ENCODE results near the gene PLAAT2. TPM values are rescaled to one million over a fixed set of nuclear protein-coding genes. Genes with fewer than 3 reads are reported as not detected.

PLAAT2 gene
- total and polyA plus RNA-seq, 4 donors = 0.32 to 0.44 TPM; not detected in 2

DNA sequence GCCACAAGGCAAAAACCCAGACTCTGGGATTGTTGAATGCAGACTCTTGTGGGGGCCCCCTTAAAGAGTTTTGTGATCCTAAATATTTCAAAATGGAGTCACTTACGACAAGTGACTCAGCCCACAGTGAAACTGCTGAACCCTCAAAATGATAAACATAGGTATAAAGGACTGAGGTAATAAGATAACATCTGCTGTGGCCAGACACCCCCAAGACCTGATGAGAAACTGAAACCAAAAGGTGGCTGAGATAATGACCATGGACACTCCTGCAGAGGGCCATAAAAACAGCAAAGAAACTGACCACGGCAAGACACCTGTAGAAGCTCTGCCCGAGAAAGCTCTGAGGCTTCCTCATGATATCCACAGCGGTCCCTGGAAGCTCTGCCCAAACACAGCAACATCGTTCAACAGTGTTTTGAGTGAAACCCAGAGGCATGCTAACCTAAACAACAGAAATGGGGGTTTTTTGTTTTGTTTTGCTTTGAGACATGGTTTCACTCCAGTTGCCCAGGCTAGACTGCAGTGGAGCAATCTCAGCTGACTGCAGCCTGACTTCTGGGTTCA is 28.2 kb downstream of the PLAAT2 start:
- Histone ChIP-seq H3K4me1 (ENCODE audit: control insufficient read depth in 4 of 4, insufficient read depth in 4 of 4, low read length in 3 of 4) (peaks cover 9 to 25% (median 16%) of the 10 kb centered on the region in 4 donors), H3K27ac (ENCODE audit: low read depth in 1 of 2, low read length in 2 of 2) (no peak overlapping the region), H3K9me3 (ENCODE audit: control insufficient read depth in 4 of 4, low read length in 3 of 4) (no peaks in the 10 kb centered on the region), H3K27me3 (ENCODE audit: control insufficient read depth in 4 of 4, insufficient read depth in 4 of 4, low read length in 3 of 4) (no peaks in the 10 kb centered on the region), H3K4me3 (ENCODE audit: low read depth in 1 of 3, low read length in 3 of 3) (no peak overlapping the region), H3K36me3 (ENCODE audit: control insufficient read depth in 4 of 4, insufficient read depth in 3 of 4, low read depth in 1 of 4, low read length in 3 of 4) (peaks cover 0 to 2% (median 0%) of the 10 kb centered on the region in 4 donors), H3K9ac (ENCODE audit: low read depth in 1 of 2, low read length in 2 of 2) (no peak overlapping the region)
- 87% methylated on average over 5 of the region's 5 CpGs for WGBS
- DNase-seq (ENCODE audit: low spot score) = no peak
- no peak for TF ChIP-seq RXRA (IDR thresholded peaks at IDR 0.05)
- TF ChIP-seq ZBTB33 (IDR thresholded peaks at IDR 0.05) = no peak
- no peak for TF ChIP-seq FOXA1 (IDR thresholded peaks at IDR 0.05)
- no peak for TF ChIP-seq HNF4A (conservative IDR thresholded peaks at IDR 0.05)
- TF ChIP-seq EGR1 (IDR thresholded peaks at IDR 0.05; ENCODE audit: low read depth in 2 of 2) = no peak
- no peak for TF ChIP-seq TAF1 (conservative IDR thresholded peaks at IDR 0.05)

- H3K36me3 ChIP-seq (ENCODE audit: control insufficient read depth in 4 of 4, insufficient read depth in 3 of 4, low read depth in 1 of 4, low read length in 3 of 4) = no peaks in the 10 kb centered on the region
- no peak overlapping the region for H3K4me3 ChIP-seq (ENCODE audit: low read depth in 1 of 3, low read length in 3 of 3)
- no peak for DNase-seq (ENCODE audit: low spot score)
- H3K27ac ChIP-seq (ENCODE audit: low read depth in 1 of 2, low read length in 2 of 2) = no peak overlapping the region
- WGBS = 86% methylated on average over 3 of the region's 3 CpGs
- H3K9ac ChIP-seq (ENCODE audit: low read depth in 1 of 2, low read length in 2 of 2) = no peak overlapping the region
- TF ChIP-seq MAX (IDR thresholded peaks at IDR 0.05) (no peak), FOXA2 (IDR thresholded peaks at IDR 0.05) (no peak), NR2F2 (IDR thresholded peaks at IDR 0.05) (no peak), ZBTB33 (IDR thresholded peaks at IDR 0.05) (no peak), RXRA (IDR thresholded peaks at IDR 0.05) (no peak), GABPA (IDR thresholded peaks at IDR 0.05 in 1 of 2, conservative IDR thresholded peaks at IDR 0.05 in 1 of 2) (no peak), HNF4G (IDR thresholded peaks at IDR 0.05) (no peak), EGR1 (IDR thresholded peaks at IDR 0.05; ENCODE audit: low read depth in 2 of 2) (no peak)
- TF ChIP-seq, protein P1, sequence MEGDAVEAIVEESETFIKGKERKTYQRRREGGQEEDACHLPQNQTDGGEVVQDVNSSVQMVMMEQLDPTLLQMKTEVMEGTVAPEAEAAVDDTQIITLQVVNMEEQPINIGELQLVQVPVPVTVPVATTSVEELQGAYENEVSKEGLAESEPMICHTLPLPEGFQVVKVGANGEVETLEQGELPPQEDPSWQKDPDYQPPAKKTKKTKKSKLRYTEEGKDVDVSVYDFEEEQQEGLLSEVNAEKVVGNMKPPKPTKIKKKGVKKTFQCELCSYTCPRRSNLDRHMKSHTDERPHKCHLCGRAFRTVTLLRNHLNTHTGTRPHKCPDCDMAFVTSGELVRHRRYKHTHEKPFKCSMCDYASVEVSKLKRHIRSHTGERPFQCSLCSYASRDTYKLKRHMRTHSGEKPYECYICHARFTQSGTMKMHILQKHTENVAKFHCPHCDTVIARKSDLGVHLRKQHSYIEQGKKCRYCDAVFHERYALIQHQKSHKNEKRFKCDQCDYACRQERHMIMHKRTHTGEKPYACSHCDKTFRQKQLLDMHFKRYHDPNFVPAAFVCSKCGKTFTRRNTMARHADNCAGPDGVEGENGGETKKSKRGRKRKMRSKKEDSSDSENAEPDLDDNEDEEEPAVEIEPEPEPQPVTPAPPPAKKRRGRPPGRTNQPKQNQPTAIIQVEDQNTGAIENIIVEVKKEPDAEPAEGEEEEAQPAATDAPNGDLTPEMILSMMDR (IDR thresholded peaks at IDR 0.05; ENCODE audit: low read depth, low read length, missing input control) = no peak
- TF ChIP-seq, protein P2, sequence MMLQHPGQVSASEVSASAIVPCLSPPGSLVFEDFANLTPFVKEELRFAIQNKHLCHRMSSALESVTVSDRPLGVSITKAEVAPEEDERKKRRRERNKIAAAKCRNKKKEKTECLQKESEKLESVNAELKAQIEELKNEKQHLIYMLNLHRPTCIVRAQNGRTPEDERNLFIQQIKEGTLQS (IDR thresholded peaks at IDR 0.05) = no peak
- H3K4me1 ChIP-seq (ENCODE audit: control insufficient read depth in 4 of 4, insufficient read depth in 4 of 4, low read length in 3 of 4) = peaks cover 9 to 25% (median 16%) of the 10 kb centered on the region in 4 donors
- no peaks in the 10 kb centered on the region for H3K9me3 ChIP-seq (ENCODE audit: control insufficient read depth in 4 of 4, low read length in 3 of 4)
- no peaks in the 10 kb centered on the region for H3K27me3 ChIP-seq (ENCODE audit: control insufficient read depth in 4 of 4, insufficient read depth in 4 of 4, low read length in 3 of 4)
Measured at GRCh38 chr11:63534076-63534475, 29.1 kb downstream of the PLAAT2 start.
